Inflammatory macrophage treated with lipopolysaccharide for 1 hour (primary cell): Measurements from ENCODE around the gene TBC1D2B.

Experiments used
- DNase-seq, 2 donors: peaks; one replicate each; pipeline ENCODE4 v3.0.0-alpha.2; 2020 to 2022

TBC1D2B gene

DNA sequence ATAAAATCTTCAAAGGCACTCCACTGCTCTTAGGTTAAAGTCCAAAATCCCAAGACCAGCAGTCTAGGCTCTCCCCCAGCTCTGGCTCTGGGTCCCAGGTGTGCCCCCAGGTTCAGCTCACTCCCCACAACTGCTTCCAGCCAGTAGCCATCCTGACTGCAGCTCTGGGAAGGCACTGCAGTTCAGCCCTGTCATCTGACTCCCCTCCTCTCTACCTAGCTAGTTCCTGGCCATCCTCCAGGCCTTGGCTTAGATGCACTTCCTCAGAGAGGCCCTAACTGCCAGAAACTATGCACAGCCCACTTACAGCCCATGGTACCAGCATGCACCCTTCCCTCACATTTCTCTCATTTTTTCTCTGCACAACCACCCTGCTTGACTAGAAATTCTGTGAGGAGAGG lies 25.5 kb downstream of the TBC1D2B start:
- no peak for DNase-seq

GRCh38 chr15:78051596-78051995 lies 25.9 kb downstream of the TBC1D2B start:
- no peak for DNase-seq

- no peak for DNase-seq
Measured at GRCh38 chr15:78050826-78051225, 26.7 kb downstream of the TBC1D2B start.

DNA sequence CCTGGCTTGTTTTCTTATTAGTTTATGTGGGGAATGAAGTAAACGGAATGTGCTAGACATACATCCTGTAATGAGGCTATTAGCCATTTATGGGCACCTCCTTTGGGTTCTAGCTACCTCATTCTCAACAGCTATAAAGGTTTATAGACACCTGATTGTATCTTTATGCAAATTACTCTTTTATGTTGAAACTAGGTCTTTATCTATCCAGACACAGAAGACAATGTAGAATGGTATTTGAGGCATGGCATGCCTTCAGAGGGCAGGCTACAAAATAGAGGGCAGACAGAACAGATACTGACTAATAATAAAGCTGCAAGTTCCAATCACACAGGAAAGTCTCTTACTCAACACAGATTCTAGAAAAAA lies 27.1 kb downstream of the TBC1D2B start:
- DNase-seq, result no peak

- DNase-seq, result peak; percentile 83 to 91
Measured at GRCh38 chr15:78049691-78050440, 27.6 kb downstream of the TBC1D2B start.

DNA sequence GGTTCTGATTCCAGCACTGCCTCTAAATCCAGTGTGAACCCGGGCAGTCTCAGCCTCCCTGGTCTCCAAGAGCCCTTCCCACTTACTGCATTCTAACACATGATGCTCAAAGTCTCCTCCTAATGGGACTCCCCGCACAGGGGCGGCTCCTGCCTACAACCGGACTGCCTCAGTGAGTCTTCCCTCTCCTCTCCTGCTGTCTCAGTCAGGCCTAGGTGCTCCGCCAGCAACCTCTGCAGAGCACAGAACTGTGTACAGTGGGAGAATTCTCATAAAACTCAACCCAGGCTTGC lies 28.9 kb downstream of the TBC1D2B start:
- peak in 1 of 2 donors; percentile 77 for DNase-seq

DNA sequence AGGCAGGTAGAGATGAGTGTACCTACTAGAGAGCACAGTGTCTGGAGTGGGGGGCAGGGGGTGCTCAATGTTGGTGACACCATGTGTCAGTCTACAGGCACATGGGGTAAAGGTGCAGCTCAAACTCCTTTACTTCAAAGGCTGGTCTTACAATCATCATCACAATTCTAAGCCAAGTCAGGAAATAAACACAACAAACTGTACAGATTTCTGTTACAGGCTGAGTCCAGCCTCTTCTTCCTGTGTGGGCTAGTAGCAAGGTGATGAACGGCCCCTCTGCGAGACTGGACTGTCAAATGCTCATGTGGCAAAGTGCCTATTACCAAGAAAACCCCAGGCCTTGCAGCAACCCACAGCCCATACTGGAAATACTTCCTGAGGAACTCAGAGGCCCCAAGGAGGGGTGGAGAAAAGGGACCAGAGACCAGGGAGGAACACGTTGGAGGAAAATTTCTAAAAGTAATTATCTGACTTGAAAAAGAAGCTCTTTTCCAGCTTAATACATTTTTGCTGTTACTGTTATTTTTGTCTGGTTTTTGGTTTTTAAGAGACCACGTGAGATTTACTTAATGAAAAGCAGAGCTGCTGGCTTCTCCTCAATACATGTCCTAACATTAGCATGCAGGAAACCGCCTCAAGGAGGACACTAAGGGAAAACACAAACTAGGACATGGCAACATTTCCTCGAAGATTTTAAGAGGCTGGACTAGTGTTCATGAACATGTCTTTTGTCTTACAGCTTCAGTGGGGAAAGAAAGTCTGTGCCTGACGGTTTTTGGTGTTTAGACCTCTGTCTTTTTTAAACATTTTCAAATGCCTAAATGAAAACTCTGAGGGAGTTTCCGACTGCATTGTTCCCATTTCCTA lies 29.5 kb downstream of the TBC1D2B start:
- DNase-seq, result peak; percentile 79 to 88

- peak; percentile 73 to 92 for DNase-seq
Measured at GRCh38 chr15:78046796-78047341, 30.6 kb downstream of the TBC1D2B start.

GRCh38 chr15:78045189-78045588 lies 32.3 kb downstream of the TBC1D2B start:
- DNase-seq, result no peak

DNA sequence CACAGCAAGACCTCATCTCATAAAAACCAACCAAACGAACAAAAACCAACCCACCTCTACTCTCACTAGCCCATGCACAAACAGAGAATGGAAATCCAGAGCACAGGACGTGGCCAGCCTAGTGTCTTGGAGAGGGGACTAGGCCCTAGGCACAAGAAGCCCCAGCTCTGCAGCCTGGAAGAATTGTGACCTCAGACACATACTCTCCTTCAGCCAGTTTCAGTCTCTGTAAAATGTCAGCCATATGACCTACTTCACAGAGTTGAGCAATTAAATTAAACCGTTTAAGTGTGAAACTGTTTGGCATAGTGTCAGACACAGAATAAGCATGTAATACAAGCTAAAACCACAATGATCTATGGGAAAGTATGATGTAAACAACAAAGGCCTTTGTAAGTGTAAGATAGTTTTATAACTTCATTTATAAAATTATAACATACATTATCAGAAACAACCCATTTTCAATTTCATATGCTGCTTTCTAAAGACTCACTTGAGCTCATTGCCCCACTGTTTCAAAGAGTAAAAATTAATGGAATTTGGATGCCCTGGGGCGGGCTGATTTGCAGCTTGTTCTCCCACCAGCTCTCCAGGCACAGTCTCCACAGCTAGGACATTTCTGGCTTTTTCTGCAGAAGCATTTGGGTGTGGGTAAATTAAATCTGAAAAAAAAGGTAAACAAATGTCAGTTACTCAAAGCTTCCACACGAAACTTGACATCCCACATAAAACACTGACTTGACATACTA lies 32.9 kb downstream of the TBC1D2B start:
- DNase-seq, result peak; percentile 64 to 79

DNA sequence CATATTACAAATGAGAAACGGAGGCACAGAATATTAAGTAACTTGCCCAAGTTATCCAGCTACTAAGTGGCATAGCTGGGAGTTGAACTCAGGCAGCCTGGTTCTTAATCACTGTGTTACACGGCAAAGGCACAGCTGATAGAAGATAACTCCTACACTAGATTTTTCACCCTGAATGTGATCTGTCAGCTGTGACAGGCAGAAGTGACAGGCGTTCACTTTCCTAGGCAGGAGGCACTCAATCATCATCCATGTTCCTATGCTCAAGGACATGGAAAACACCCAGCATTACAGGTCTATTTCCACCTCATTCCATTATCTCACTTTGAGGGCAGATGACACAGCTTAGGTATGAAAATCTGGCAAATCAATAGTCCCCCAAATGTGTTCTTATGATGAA lies 35.6 kb downstream of the TBC1D2B start:
- no peak for DNase-seq

DNA sequence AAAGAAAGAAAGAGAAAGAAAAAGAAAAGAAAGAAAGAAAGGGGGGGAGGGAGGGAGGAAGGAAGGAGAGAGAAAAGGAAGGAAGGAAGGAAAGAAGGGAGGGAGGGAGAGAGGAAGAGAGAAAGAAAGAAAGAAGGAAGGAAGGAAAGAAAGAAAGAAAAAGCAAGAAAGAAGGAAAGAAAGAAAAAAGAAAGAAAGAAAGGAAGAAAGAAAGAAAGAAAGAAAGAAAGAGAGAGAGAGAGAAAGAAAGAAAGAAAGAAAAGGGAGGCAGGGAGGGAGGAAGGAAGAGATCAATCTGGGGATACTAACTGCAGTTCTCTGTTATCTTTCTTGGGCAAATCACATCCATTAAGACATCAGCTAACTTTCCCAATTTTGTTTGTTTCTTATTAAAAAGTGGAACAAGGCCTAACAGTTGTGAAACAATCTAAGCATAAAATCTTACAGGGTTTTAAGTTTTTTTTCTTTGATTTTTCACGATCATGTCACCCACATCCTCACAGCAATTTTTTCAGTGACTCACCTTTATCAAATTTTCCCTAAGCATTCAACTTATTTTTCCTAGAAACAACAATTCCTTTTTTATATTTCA lies 36.8 kb downstream of the TBC1D2B start:
- peak; percentile 73 to 85 for DNase-seq

- no peak for DNase-seq
Measured at GRCh38 chr15:78038585-78039247, 38.8 kb downstream of the TBC1D2B start.

- no peak for DNase-seq
Measured at GRCh38 chr15:78037779-78038305, 39.7 kb downstream of the TBC1D2B start.

GRCh38 chr15:78037328-78037727 lies 40.2 kb downstream of the TBC1D2B start:
- DNase-seq, result no peak

- DNase-seq, result no peak
Measured at GRCh38 chr15:78035861-78036476, 41.5 kb downstream of the TBC1D2B start.

DNA sequence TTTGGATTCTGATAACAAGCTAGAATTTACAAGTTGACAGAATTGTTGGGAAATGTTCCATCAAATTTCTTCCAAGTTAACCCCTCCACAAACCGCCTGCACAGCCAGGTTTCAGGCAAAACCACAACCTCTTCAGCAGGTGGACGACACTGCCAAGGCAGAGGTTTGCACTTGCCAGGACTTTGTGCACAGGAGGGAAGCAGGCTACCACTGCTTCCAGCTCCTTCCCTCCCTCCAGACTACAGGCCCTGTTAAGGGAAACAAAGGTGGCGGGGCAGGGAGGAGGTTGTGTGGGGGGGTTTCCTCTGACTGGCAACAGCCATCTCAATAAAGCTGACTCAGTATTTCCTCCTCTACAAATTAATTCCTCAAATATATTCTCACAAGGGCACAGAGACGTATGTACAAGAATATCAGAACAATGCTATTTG lies 42.2 kb downstream of the TBC1D2B start:
- DNase-seq, result peak; percentile 45 to 64

DNA sequence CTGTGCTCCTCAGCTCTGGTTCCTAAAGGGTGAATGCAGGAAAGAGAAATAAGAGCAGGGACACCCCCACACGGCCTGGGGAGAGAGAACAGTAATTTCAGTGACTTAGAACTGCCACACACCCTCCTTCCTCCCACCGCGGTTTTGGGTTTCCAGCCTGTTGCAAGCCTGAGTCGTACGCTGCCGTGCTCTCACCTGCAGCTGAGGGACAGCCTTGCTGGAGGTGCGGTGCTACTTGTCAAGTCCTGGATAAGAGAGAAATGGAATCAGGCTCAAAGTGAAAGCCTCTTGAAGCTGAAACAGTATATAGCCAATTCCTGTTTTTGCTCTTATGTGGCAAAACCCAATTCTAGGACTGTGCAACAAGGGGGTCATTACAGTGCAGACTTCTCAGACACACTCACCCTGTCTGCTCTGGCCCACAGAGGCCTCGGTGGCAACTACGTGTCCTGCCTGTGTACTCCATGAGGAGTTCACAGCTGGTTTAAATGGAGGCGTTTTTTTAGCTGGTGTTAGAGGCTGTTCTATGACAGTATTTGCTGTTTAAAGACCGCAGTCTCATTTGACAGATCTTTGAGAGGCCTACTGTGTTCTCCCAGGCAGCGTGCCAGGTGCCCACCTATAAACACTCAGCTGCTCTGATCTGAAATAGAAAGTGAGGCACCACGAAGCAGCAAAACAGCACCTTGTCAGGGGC lies 42.9 kb downstream of the TBC1D2B start:
- DNase-seq, result peak; percentile 71 to 85

DNA sequence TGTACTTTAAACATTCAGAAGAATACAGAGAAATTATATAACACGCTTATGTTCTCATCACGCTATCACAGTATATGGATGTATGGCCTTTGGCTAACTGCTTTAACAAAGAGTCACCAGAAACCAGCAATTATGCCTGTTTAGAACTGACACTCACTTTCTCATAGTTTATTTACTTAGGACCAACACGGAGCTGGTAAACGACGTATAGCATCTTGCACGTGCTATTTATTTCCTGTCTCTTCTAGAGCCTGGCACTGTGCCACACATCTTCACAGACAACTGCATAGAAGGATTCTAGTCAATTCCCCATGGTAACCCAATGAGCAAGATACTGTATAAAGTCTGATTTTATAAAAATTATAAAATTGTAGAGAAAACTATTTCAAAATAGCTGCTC lies 43.6 kb downstream of the TBC1D2B start:
- no peak for DNase-seq

DNA sequence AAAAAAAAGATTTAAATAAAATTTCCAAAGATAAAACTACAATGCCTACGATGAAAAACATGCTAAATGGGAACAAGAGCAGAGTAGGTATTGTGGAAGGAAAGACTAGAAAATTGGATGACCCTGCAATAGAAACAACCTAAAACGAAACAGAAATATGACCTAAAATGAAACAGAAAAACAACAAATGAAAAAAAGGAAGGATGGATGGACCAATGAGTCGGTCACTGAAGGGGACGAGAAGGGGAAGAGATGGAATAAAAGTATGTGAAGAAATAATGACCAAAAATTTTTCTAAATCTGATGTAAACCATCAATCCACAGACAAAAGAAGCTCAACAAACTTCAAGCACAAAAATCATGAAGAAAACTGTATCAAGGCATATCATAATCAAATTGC lies 44.8 kb downstream of the TBC1D2B start:
- DNase-seq, result peak; percentile 58 to 61

DNA sequence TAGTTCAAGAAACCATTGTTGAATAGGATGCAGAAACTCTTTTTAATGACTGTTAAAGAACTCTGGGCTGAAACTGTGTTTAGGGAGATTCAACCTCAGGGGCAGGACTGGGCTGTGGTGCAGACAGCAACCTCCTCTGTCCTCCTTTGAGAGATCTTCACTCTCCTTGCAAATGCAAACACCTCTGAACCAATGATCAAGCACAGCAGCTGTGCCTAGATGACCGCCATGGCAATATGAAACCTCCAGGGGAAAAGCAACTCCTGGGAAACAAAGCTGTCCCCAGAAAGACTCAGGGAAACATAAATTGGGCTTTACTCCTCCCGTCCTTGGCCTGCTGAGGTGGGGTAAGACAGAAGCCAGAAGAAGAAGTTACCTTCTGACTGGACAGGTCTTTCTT lies 52.6 kb downstream of the TBC1D2B start:
- DNase-seq, result no peak
